Muscle of back (tissue), 11 donors: Measurements from ENCODE around the gene PHLDA3. TPM values are rescaled to one million over a fixed set of nuclear protein-coding genes. Genes with fewer than 3 reads are reported as not detected.
A peak's percentile ranks its signal among the peaks of the same experiment; 100 is the strongest.

ENCODE experiments used
- DNase-seq, 3 donors: peaks; one replicate each; pipeline versions ENCODE4 v3.0.0 to v3.0.0-alpha.2; 2013
- polyA plus RNA-seq, 10 donors: library from polyadenylated mRNA; unstranded; fragments of 120-200 nt; gene quantifications; one replicate each; pipeline ENCODE4 v1.2.1, GENCODE V29; 2013; ENCODE audit not compliant: insufficient read length in 10 of 10

Gene PHLDA3
- polyA plus RNA-seq, 10 donors, result 13.5 to 21.7 (median 19.3) TPM

DNA sequence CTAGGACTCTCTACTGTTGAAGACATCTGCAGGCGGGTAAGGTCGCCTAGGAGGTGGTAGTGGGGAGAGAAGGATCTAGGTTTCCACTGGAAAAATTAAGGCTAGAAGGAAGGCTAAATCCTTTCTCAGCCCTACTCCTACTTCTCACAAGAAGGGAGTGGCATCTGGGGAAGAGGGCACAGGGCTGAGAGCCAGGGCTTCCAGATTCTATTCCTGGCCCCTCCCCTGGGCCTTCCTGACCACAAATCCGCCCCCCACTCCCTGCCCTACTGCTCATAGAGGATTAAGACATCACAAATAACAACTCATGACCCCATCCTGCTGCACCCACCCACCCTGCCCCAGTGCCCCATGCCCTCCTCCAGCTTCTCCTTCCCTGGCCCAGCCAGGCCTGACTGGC lies 2.5 kb downstream of the PHLDA3 start:
- no peak for DNase-seq

- DNase-seq, result no peak
Measured at GRCh38 chr1:201465698-201466290, 3.2 kb downstream of the PHLDA3 start.

DNA sequence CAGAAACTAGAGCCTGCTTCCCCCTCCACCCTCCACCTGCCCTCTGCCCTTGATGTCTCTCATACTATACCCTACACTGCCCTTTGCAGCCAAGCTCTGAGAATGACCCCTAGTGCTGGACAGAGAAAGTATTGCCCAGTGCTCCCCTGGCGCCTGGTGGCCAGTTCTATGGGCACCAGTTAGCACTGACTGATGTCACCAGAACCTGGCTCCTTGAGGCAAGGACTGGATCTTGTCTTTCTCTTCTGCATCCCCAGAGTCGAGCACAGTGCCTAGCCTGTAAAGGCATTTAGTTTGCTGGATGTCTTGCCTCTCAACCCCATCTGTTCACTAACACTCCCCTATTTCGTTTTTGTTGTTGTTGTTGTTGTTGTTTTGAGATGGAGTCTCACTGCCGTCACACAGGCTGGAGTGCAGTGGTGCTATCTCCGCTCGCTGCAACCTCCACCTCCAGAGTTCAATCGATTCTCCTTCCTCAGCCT lies 5.9 kb downstream of the PHLDA3 start:
- no peak for DNase-seq

GRCh38 chr1:201461645-201462441 lies 7.1 kb downstream of the PHLDA3 start:
- DNase-seq, result peak; percentile 53 to 92 (median 70)

DNA sequence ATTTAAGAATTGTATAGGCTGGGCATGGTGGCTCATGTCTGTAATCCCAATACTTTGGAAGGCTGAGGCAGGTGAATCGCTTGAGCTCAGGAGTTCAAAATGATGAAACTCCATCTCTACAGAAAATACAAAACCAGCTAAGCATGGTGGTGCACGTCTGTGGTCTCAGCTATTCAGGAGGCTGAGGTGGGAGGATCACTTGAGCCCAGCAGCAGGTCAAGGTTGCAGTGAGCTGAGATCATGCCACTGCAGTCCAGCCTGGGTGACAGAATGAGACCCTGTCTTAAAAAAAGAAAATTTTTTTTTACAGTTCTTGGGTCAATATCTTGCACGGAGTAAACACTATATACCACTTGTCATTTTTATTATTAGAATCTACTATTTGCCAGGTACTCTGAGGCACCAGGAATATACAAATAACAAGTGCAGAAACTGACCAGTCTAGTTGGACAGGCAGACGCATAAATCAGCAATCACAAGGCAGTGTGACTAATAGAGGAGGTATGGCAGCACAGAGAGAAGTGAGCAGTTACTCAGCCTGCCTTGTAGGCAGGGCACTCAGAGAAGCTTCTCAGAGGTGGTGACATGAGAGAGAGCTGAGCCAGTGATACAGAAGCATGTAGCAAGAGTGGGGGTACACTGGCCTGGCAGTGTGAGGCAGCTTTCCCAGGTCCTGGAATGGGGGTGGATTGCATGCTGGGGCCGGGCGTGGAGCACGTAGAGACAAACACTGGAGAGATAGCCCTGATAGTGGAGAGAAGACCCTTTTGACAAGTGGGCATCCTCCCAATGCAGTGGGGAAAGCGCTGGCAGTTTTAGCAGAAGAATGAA lies 8.0 kb downstream of the PHLDA3 start:
- DNase-seq, result peak in 1 of 3 donors; percentile 90

GRCh38 chr1:201459775-201460174 lies 9.2 kb downstream of the PHLDA3 start:
- DNase-seq, result no peak

DNA sequence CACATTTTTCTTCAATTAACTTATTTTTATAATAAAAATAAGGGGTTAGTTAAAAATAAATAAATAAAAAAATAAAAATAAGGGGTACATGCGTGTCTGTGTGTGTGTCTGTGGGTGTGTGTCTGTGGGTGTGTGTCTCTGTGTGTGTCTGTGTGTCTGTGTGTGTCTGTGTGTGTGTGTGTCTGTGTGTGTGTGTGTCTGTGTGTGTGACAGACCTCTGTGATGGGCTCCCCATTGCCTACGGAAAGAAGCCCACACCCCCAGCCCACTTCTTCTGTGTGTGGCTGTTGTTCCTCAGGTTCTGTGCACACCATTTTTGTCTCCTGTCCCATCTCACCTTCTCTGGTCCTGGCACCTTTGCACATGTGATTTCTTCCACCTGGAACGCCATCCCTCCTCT lies 9.9 kb downstream of the PHLDA3 start:
- DNase-seq, result no peak

- DNase-seq, result no peak
Measured at GRCh38 chr1:201457508-201457960, 11.5 kb downstream of the PHLDA3 start.

DNA sequence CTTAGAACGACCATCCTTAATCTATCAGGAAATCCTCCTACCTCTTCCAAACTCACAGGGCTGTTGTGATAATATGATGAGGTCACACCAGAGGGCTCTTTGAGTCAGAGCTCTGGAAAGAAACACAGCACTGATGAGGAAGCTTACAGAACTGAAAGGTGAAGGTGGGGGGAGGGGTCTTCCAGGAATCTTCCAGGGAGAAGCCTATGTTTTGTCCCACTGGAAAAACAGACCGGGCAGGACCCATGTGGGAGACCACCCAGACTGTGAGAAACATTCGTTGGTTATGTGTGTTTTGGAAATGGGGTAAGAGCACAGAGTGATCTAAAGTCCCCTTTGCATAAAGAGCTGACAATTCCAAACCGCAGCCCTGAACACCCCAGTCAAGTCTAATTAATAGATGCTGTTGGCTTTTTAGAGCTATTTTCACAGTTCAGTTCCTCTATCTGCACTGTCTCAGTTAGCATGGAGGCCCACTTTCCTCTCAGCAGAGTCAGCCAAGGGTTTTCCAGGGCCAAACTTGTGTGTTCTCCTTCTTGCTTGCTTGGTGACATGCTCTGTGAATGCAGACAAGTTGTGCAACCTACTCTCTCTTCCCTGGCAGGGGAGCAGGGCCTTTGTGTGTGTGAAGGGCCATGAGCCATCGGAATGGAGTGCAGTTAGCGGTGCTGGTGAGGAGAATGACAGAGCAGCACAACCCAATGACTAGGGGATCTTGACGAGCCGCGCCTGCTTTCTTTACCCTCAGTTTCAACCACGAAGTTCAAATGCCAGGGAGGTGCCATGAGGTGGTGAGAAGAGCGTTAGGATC lies 12.3 kb downstream of the PHLDA3 start:
- DNase-seq, result peak; percentile 56 to 93 (median 76)

DNA sequence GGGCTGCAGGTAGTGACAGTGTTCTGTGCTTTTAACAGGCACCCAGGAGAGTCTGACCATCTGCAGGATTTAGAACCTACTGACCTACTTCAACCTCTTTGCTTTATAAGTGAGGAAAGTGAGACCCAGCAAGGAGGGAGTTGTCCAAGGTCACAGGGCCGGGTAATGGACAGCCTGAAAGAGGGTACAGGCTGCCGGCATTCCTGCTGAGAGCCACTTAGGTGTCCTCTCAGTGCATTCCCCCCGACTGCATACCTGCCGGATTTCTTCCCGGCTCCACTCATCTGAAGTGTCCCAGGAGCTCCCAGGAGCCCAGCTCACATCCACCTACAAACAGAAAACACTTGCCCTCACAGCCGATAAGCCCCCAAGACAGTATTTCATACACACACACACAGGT lies 13.9 kb downstream of the PHLDA3 start:
- DNase-seq, result no peak

DNA sequence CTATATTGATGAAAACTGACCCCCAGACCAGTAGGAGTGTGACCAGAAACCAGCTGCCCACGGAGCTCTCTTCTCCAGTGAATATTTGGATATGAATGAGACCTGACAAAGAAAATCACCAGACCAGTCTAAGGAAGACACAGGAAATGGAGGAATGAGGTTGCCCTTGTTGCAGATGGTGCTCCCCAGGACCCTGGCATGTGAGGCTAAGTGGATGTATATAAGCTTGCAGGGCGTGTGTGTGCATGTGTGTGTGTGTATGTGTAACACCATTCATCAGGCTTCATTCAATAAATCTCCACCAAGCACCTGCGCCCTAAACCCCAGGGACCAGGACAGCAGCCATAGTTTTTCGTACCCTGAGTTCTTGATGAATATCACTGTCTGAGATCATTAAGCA lies 14.4 kb downstream of the PHLDA3 start:
- DNase-seq, result no peak

GRCh38 chr1:201452866-201453265 lies 16.1 kb downstream of the PHLDA3 start:
- no peak for DNase-seq

- DNase-seq, result peak; percentile 56 to 91 (median 74)
Measured at GRCh38 chr1:201450721-201451291, 18.2 kb downstream of the PHLDA3 start.

- no peak for DNase-seq
Measured at GRCh38 chr1:201448990-201449389, 20.0 kb downstream of the PHLDA3 start.

DNA sequence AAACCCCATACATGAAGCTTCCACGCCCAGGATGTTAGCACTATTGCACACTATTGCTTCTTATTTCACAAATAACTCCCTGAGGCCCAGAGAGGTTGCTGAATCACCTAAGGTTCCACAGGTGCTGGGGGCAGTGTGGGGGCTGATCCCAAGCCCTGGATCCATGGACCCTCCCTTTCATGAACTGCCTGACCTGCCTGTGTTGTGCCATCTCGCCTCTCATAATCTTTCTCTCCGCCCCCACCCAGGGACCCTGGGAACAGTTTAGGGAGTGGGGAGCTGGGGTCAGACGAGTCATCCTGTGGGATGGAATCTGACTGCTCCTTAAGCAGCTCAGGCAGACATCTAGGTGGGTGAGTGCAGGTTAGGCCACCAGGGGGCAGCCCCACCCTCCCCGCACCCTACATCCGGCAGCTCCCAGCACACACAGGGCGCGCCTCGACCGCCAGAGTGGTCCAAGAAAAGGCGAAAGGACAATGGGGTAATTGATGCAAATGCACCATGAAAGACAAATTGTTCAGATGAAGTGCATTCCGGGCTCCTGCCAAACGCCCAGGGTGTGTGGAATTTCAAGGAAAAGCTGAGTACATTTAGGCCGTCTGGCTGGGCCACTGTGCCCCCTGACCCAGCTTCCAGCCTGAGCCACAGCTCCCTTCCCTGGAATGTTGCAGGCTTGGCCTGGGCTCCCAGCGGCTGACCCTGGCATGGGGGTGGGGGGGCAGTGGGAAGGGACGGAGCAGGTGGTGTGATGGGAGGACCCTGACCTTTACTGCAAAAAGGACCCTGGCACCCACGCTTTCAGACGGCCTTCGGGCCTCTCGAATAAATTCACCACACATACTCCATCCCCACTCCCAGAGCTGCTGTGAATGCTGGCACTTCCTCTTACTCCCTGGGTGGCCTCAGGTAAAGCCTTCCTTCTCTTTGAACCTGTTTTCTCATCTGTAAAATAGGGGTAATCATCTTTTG lies 20.8 kb downstream of the PHLDA3 start:
- DNase-seq, result peak in 2 of 3 donors; percentile 43 to 71

DNA sequence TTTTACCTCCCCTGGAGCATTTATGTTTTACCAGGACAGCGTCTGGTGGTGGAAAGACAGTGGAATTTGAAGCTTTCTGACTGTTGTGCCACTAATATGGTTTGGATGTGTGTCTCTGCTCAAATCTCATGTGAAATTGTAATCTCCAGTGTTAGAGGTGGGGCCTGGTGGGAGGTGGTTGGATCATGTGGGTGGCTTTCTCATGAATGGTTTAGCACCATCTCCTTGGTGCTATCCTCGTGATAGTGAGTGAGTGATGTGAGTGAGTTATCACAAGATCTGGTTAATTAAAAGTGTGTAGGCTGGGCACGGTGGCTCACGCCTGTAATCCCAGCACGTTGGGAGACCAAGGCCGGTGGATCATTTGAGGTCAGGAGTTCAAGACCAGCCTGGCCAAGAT lies 23.7 kb downstream of the PHLDA3 start:
- DNase-seq, result no peak

- no peak for DNase-seq
Measured at GRCh38 chr1:201444792-201445191, 24.2 kb downstream of the PHLDA3 start.

GRCh38 chr1:201443747-201444146 lies 25.2 kb downstream of the PHLDA3 start:
- DNase-seq, result no peak

GRCh38 chr1:201436969-201437368 lies 32.0 kb downstream of the PHLDA3 start:
- no peak for DNase-seq

DNA sequence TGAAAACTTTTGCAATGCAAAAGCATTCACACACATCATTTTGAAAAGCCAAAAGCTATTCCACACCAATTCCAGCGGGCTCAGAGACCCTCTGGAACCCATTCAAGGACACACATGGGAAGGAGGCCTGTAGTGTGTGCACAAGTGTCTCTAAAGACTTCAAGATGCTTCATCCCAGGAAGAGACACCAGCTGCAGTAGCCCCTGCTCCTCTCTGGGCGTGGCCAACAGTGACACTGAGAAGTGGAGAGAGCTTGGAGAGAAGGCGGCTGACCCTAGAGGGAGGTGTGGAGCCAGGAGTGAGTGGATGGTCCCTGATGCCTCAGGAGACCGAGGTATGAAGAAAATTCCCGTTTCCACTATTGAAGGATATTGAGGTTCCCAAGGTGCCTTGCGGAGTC lies 32.6 kb downstream of the PHLDA3 start:
- DNase-seq, result peak in 1 of 3 donors; percentile 65
